SK-N-DZ (cell line): Measurements from ENCODE around the gene ITSN1.

Experiments used
- DNase-seq: peaks from one replicate; pipeline ENCODE4 v3.0.0-alpha.2; 2015; ENCODE audit warnings: low spot score

ITSN1 gene

GRCh38 chr21:33810766-33811165 lies 168.5 kb downstream of the ITSN1 start:
- no peak for DNase-seq

DNA sequence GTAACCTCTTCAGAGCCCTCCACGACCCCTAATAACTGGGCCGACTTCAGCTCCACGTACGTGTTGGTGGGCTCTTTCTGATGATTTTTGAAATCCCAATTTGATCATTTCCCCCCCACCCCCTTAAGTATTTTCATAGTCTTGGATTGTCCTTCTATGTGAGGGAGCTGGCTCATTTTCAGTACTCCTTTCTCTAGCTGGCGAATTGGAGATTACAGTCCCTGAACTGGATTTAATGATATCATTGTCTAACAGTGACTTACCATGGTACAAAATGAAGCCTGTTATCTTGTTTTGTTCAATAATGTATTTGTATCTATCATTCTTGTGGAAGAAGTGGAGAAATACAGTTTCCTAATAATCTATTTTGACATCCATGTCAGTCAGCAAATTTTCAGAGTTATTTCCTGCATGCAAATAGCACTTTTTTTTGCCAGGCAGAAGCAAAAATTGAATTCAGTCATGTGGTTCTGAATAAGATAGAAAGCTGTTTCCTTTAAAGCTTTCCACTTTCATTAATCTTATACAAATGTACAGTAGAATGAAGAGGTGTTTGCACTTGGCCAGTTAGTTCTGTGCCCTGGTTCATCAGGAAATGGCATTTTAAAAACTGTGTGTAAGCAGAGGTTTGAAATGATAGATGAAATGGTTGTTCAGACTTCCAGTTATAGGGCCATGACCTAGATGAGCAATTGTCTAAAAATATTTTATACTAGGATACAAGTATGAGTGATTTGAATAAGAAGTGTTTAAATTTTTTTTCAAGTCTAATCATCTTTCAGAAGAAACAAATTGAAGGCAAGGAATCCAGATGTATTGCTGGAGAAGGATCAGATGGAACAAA lies 169.1 kb downstream of the ITSN1 start:
- DNase-seq, result no peak

GRCh38 chr21:33813832-33814365 lies 171.6 kb downstream of the ITSN1 start:
- DNase-seq, result no peak

DNA sequence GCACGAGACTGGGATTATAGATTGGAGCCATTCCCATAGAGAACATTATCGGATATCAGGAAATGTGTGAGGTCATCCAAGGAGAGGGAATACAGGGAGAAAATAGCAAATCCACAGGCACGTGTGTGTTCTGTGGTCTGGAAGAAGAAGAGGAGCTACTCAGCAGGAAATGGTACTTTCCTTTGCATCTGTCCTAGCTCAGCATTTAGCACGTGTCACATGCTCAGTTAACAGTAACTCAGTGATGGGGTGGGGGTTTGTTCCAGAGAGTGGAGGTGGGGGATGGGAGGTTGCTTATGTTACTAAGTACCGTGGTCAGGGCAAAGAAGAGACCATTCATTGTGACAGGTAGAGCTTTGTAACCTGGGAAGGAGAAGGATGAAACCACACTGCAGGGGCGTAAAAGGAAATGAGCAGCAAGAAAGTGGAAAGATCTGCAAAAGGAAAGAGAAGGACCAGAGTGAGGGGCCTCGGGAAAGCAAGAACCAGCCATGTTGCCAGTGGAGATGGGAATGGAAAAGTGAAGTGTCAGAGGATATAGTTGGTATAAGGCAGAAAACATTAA lies 172.9 kb downstream of the ITSN1 start:
- DNase-seq, result no peak

- no peak for DNase-seq
Measured at GRCh38 chr21:33816174-33816573, 173.9 kb downstream of the ITSN1 start.

GRCh38 chr21:33817138-33817537 lies 174.8 kb downstream of the ITSN1 start:
- no peak for DNase-seq

DNA sequence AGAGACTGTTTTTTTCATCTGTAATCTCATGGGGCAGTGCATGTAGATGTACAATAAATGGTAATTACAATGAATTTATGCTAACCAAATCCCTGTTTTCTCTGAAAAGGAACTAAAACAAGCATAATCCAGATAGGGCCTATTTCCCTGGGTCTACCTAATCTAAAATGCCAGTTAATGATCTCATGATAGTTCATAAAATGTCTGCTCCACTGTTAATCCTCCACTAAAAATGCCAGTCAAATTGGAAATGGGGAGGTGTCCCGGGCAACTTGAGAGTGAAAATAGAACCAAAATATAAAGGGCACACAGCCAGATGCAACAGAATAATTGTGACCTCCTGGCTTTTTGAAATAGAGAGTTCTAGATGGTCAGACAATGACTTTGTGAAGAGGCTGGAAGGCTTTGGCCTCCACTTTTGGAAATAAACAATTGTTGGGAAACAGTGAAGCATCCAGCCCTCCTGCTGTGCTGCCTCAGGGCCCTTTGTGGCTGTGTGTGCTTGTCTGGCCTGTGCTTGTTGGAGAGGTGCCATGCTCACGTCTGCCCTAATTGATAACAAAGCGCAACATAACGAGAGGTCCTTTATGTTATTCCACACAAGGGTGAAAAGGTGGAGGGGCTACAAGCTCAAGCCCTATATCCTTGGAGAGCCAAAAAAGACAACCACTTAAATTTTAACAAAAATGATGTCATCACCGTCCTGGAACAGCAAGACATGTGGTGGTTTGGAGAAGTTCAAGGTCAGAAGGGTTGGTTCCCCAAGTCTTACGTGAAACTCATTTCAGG lies 175.6 kb downstream of the ITSN1 start:
- no peak for DNase-seq

DNA sequence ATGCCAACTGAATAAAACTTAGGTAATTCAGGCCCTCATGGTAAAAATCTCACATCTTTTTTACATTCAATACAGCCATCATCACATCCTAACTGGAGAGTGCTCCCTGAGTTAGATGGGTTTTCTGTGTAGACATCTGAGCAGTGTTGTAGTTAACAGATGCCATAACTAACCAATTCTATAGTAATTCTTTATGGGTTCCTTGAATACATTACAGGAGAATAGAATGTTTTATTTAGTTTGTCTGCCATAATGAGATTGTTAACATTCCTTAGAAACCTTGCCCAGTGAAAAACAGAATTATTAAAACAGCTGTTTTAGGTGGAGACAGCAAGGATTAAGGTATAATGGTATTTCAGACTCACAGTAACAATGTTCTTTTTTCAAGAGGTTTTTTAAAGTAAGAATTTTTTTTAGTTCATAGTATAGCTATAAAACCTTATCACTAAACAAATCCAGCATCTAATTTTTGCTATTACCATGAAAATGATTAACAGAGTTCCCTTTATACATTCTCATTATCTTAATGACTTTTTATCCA lies 178.0 kb downstream of the ITSN1 start:
- DNase-seq, result no peak

DNA sequence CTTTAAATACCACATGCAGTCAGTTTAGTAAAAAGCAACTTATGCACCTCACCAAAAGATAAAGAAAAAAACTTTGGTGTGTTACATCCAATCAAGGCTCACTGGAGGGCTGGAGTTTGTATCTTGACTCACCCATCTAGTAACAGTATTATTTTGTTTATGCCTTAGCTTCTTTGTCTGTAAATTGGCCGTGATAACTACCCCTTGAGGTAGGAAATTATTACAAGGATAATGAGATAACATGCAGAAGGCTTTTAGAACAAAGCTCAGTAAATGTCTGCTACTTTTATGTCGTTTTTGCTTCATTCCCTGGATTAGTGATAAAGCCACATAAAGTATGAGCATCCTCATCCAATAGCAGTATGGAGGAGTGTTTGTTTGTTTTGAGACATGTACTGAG lies 178.5 kb downstream of the ITSN1 start:
- no peak for DNase-seq

- DNase-seq, result no peak
Measured at GRCh38 chr21:33821503-33822322, 179.4 kb downstream of the ITSN1 start.

GRCh38 chr21:33824156-33824941 lies 182.0 kb downstream of the ITSN1 start:
- DNase-seq, result no peak

DNA sequence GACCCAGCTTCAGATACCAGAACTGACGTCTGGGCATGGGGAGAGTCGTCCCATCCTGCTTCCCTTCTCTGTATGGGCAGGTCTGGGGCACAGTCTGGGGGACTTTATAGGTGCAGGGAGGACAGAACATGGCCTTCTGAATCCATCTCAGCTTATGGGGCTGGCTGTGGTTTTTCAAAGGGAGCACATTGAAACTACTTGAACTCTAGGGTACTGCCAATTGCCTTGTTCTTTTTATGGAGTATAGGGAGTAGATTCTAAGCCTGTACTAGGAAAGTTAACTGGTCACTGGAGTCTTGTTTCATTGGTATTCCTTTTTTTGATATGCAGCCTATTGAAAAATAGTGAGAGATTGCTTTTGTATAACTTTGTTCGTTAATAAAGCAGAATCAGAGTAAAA lies 183.1 kb downstream of the ITSN1 start:
- DNase-seq, result no peak

DNA sequence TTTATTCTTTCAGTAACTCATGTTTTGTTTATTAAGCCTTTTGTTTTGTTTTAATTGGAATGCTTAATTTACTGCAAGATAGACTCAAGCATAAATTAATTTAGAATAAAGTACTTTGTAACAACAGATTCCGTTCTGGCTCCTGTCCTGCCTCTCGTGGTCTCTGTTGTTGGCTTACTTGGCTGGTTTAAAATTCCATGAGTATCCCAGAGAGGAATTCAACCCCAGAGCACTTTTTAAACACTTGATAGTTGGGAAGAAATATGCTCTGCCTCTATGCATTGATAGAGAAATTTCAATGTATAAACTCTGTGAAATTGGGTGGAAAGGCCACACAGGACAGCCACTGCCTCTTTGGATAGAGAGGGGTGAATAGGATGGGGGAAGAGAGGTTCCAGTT lies 183.6 kb downstream of the ITSN1 start:
- no peak for DNase-seq

GRCh38 chr21:33828083-33828482 lies 185.8 kb downstream of the ITSN1 start:
- DNase-seq, result no peak

GRCh38 chr21:33828577-33828976 lies 186.3 kb downstream of the ITSN1 start:
- no peak for DNase-seq

GRCh38 chr21:33829844-33830243 lies 187.5 kb downstream of the ITSN1 start:
- no peak for DNase-seq

DNA sequence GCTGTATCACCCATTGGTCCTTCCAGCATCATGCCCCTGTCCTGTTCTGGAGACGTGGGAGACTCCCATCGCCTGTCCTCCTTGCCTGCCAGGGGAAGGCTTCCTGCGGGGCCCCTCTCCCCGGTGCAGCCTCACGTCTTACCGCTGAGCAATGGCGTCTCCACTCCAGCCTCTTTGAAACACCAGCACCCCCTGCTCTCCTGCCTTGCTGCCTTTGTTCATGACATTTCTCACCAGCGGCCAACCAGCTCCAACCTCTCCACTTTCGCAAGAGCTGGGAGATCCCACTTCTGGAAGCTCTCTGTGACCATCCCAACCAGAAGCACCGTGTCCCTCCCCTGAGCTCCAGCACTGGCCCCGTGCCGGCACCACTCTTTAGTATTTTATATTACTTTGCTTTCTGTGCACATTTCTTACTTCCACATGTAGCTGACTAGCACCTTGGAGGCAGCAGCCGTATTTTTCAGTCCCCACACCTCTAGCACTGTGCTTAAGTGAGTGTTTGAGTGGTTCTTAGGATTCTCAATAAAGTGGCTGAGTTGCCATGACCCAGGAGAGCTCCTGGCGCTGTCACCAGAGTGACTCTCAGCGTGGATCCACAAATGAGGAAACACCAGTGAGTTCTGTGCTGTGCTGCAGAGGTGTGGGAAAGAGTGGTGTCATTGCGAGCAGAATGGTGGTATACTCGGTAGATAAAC lies 189.8 kb downstream of the ITSN1 start:
- no peak for DNase-seq

DNA sequence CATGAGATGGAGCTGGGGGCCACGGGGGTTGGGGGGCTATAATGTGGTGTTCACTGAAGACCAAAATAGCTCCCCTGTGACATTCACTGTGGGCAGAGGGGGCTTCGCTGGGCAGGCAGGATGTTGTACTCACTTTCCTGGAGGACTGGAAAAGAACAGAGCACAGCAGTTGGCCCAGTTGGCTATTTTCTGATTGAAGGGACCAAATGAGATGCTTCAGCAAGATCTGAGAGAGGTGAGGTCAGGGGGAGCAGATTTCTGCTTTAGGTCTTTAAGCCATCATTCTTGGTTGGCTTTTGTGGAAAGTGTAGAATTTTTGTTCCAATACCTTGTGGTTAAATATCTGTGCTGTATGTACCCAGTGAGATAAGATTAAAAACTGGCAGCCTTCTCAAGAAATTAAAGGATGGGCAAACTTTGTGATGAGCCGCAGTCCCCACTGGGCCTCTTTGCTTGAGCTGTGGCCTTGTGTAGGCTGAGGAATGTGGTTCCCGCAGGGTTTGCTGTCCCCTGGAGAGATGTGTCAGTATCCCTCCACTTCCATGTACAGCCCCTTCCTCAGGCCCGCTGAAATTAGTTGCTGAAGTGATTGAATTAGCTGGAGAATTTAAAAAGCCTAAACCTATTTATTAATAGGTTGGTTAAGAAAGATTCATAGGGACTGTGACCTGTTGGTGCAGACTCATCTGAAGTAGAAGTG lies 192.7 kb downstream of the ITSN1 start:
- DNase-seq, result no peak

- DNase-seq, result no peak
Measured at GRCh38 chr21:33835920-33836319, 193.6 kb downstream of the ITSN1 start.
